Left lobe of liver (tissue), 2 donors: ENCODE results near the gene LGR4. TPM values are rescaled to one million over a fixed set of nuclear protein-coding genes. Genes with fewer than 3 reads are reported as not detected.
"Not testable (repeated sequence)": the region's sequence is repeated elsewhere in the genome, so short reads cannot be mapped to it uniquely, and the experiment has no call there.

Source experiments
- ATAC-seq: fragments of 200-7000 bp; cut with Tn5 transposase; one replicate; pipeline ENCODE4 v1.9.1; 2020; ENCODE audit warnings: mild to moderate bottlenecking, moderate library complexity
- DNase-seq: peaks from one replicate; pipeline ENCODE4 v3.0.0-alpha.2; 2020; ENCODE audit warnings: low spot score
- total RNA-seq: library from RNA; stranded (reverse); gene quantifications from one replicate; pipeline ENCODE4 v1.2.1, GENCODE V29; 2021
- donor health status: DM: no; HTN: no; CAD: no; lungs with moderate emphysema.
- donor health status: DM: no; HTN: yes; CAD: no.

Gene LGR4, protein sequence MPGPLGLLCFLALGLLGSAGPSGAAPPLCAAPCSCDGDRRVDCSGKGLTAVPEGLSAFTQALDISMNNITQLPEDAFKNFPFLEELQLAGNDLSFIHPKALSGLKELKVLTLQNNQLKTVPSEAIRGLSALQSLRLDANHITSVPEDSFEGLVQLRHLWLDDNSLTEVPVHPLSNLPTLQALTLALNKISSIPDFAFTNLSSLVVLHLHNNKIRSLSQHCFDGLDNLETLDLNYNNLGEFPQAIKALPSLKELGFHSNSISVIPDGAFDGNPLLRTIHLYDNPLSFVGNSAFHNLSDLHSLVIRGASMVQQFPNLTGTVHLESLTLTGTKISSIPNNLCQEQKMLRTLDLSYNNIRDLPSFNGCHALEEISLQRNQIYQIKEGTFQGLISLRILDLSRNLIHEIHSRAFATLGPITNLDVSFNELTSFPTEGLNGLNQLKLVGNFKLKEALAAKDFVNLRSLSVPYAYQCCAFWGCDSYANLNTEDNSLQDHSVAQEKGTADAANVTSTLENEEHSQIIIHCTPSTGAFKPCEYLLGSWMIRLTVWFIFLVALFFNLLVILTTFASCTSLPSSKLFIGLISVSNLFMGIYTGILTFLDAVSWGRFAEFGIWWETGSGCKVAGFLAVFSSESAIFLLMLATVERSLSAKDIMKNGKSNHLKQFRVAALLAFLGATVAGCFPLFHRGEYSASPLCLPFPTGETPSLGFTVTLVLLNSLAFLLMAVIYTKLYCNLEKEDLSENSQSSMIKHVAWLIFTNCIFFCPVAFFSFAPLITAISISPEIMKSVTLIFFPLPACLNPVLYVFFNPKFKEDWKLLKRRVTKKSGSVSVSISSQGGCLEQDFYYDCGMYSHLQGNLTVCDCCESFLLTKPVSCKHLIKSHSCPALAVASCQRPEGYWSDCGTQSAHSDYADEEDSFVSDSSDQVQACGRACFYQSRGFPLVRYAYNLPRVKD
- total RNA-seq: 50.8 TPM

DNA sequence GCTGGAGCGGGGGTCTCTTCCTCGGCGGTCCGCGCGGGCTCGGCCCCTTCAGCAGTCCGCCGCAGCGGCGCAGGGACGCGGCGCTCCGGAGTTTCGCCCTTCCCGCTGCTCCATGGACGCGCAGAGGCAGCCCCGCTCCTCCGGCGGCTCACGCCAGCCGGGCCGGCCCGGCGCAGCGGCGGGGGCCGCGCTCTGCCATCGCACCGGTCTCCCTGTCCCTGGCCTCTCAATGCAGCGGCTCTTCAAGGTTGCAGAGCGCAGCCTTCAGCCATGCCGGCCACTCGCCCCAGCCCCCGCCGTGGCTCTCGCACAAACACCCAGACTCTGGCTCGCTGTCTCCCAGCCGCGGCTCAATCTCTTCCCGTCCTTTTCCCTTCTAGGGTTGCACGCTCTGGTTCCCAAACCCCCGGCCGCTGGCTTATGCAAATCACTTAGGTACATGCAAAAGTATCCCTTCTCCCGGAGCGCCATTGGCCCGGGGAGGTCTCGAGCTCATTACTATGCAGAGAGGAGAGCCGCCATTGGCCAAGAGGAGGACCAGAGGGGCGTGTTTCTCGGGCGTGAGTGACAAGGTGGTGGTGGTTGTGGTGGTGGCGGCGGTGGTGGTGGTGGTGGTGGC lies at the start of gene LGR4:
Gene LGR4, minus strand, starts transcription at position 393 of the 619 bp plus-strand sequence. CDS start 488 bp downstream, outside the sequence.
- ATAC-seq (peak; percentile 84), DNase-seq (peak; percentile 98)

DNA sequence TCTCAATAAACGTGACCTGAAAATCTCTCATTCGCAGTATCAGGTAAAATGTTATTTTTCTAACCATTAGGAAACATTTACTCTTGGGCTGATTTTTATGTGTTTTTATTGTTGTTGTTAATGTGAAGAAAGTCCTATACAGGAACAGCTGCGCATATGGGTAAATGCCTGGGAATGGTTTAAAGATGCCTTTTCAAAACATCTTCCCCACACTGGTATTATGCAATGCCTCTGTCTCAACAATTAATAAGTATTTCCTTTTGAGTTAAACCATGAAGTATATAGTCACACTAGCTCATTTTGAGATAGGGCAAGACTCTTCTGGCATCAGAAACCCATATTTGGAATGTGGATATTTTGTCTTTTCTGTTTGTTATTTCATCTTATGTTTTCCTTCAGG lies 47.6 kb upstream of the LGR4 start:
- DNase-seq (no peak), ATAC-seq (no peak)

DNA sequence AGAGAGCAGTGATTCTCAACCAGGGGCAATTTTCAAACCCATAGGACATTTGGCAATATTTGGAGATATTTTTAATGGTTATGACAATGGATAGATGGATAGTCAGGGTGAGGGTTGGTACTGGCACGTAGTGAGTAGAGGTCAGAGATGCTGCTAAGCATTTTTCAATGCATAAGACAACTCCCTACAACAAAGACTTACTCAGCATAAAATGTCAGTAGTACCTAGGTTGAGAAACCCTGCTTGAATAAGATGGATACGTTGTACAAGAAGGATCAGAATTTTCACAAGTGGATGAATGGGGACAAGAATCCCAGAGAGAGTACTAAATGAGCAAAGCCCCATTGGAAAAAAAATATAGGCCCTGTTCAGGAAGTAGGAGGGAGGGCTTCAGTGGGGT lies 45.9 kb upstream of the LGR4 start:
- no peak for ATAC-seq
- no peak for DNase-seq

DNA sequence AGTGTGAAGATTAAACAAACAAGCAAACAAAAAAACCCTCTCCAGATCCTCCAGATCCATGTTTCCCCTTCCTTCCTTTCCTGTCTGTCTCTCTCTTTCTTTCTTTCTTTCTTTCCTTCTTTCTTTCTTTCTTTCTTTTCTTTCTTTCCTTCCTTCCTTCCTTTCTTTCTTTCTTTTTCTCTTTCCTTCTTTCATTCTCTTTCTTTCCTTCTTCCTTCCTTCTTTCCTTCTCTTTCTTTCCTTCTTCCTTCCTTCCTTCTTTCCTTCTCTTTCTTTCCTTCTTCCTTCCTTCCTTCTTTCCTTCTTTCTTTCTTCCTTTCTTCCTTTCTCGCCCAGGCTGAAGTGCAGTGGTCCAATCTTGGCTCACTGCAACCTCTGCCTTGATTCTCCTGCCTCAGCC lies 44.9 kb upstream of the LGR4 start:
- ATAC-seq: not testable (repeated sequence)

DNA sequence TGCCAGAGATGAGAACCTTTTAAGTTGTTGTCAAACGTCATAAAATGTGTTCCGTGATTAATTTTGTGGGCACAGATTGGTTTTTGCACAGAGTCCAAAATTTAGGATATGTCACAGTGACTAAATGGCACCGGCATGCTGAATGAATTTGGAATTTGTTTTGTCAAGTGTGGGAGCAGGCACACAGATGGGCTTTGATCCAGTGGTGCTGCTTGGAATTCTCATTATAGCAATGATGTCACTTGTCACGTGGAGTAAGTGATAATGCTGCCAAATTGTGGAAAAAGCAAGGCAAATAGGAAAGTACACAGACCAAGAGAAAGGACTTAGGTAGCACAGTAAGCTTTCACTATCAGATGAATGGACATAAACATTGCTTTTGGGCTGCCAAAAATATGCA lies 42.0 kb upstream of the LGR4 start:
- DNase-seq (peak; percentile 64), ATAC-seq (peak; percentile 81)

More for the DNA sequence above, 44.9 kb upstream of the LGR4 start:
- not testable (repeated sequence) for DNase-seq

DNA sequence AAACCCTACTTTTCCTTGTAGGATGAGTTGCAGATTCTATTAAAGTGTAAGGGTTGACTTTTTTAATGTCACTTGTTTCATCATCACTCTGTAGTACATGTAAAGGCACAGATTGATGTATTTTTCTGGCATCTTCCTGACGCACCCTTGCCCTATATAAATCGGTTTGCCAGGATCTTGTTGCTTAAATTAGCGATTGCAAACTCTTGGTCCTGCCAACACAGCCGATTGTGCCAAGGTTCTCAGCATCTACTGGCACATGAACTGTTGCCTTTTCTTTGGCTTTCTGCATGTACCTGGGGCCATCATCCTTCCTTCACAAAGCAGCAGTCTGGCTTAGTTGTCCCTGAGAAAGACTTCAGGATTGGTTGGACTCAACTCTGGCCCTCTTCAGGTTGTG lies 41.5 kb upstream of the LGR4 start:
- DNase-seq (peak; percentile 79), ATAC-seq (peak; percentile 89)

DNA sequence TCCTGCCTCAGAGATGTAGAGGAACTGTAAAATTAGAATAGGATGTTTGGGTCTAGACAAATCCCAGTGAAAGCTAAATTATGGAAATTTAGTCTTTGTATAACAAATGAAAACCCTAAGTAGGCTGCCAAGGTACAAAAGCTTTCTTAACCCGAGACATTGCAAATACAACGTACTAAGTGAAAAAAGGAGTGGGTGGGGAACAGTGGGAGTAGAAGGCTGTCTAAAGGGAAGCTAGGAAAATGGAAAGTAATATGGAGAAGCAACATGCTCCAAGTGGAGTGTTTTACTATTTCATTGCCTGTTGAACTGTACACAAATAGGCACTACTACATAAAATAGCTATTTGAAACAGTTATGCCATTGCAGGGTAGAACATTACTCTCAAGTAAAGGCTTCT lies 40.8 kb upstream of the LGR4 start:
- ATAC-seq: no peak
- DNase-seq: no peak

DNA sequence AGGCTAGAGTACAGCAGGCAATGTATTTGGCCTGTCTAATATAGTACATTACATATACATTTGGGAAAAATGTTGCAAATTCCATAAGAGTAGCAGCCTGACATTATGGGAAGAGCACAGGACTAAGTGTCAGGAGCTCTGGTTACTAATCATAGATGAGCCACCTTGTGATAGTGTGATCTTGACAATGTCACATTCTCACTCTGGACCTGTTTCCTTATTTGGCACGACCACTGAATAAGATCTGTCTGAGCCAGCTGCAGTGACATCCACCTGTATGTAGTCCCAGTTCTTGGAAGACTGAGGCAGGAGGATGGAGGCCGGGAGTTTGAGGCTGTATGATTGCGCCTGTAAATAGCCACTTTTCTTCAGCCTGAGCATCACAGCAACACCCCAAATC lies 39.6 kb upstream of the LGR4 start:
- no peak for DNase-seq
- ATAC-seq: no peak

DNA sequence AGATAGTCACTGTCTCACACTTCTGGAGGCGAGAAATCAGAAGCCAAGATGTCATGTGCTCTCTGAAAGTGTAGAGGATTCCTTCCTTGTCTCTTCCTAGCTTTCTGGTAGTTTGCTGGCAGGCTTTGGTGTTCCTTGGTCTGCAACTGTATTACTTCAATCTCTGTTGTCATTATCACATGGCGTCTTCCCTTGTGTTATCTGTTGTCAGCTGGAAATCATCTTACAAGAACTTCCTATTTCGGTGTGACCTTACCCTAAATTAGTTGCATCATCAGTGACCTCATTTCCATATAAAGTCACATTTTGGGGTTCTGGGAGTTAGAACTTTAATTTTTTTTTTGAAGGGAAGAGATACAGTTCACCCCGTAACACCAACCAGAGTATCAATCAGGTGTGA lies 37.3 kb upstream of the LGR4 start:
- ATAC-seq (no peak), DNase-seq (no peak)

DNA sequence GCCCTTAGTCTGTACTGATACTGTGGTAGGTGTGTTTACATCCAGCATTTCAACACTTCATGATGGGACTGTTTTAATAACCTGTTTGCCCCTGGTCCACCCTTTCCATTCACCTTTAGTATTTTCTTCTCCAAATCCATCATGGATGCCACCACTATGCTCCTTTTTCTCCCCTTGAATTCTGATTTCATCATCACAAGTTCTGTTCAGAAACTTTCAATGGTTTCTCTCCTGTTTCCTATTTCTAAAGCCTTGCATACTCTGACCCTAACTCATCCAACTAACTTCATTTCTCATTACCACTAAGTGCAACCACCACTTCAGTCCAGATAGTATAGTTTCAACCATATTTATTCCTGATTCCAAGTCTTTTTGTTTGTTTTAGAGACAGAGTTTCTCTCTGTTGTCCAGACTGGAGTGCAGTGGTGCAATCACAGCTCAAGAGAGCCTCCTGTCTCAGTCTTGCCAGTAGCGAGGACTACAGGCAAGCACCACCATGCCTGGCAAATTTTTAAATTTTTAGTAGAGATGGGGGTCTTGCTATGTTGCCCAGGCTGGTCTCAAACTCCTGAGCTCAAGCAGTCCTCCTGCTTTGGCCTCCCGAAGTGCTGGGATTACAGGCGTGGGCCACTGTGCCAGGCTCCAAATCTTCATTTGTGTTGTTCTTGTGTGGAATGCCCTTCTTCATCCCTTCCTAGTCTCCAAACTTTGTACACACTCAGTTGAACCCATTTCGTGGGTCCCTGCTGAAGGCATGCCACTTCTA lies 35.1 kb upstream of the LGR4 start:
- no peak for ATAC-seq

DNA sequence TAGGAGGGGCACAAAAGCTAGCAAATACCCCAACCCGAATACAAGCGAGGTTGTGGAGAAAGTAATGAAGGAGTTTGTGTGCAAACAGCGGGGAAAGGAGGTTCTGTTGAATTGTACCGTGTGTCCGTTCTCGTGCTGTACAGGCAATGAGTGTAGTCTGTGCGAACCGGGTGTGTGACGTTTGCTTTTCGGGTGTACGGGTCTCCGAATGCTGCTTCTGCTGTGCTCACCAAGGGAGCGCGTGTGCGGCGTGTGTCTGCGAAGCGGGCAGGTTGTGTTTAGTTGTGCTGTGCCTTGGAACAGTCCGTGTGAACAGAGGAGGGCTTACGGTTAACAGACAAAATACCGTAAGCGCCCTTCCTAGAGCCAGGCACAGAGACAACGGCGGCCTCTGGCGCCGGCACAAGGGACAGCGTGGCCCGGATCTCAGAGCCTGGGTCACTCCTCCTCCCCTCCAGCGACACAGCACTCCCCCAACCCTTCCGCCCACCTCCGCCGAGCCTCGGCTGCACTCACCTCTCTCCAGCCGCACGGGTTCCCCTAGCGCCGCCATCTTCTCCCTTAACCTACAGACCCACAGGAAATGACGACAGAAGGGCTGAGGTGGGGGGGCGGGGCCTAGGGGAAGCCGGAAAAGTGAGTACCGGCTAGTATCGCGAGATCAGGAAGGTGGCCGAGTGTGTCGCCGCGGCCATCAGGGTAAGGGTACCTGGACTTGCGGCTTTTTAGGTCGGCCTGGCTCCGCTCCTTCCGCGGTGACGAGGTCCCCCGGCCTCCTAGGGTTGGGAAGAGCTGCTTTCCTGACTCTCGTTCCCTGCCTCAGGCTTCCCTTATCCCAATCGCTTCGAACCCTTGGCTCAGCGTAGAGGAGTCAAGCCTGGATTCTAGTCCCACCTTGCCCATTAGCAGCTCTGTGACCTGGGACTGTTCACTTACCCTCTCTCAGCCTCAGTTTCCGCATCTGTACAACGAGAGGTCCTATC lies 33.9 kb upstream of the LGR4 start, which contains the start of gene LIN7C:
Gene LIN7C, minus strand, starts transcription at position 570 of the 983 bp plus-strand sequence. Its CDS starts 17 bp downstream, at position 553.
- peak; percentile 96 for DNase-seq
- peak; percentile 97 for ATAC-seq

More for the DNA sequence above, 35.1 kb upstream of the LGR4 start:
- DNase-seq: no peak

DNA sequence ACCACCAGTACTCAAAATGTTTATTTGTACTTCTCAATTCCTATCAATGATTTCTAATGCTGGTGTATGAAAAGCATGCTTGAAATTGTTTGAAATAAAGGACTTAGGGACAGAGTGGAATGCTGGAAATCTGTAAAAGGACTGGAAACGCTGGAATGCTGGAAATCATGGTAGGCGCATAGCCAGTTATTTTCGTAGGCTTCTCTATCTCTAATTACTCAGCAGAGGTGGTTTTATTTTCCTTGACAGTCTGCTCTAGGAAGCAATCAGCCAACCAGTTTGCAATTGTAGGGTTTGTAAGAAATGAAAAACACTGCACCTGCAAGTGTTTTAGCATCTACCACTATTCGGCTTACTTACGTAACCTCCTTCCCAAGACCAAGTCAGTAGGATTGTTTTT lies 33.2 kb upstream of the LGR4 start:
- ATAC-seq: peak; percentile 17

DNA sequence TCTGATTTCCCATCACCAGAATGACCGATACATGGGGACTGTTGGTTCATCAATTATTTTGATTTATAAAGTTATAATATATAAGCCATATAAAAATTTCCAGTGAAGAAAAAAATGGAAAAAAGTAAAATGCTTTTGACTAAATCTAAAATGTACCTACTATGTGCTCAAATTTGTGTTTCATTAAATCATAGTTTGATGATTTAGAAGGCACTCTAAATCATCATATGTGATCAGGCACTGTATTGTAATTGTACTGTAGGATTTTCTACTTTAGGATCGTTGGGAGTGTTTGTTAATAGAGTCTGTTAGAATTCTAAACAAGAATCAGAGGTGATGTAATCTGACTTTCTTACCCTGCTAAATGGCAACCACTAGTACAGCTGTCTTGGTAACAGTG lies 31.6 kb upstream of the LGR4 start:
- no peak for DNase-seq
- ATAC-seq: no peak

More for the DNA sequence above, 33.2 kb upstream of the LGR4 start:
- DNase-seq: no peak

DNA sequence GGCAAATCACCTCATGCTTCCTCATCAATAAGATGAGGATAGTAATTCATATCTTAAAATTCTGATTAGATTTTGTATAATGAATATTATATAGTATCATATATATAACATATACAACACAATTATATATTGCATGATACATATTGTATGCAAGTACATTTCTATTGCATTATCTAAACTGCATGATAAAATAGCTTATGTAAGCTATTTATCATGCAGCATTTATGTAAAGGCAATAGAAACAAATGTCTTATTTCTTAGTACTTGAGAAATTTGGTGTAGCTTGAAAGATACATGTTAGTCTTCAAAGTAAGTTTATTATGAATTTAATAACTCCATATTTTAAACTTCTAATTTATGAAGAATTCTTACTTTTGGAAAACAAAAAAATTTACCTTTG lies 28.5 kb upstream of the LGR4 start:
- DNase-seq: no peak
- ATAC-seq: no peak

DNA sequence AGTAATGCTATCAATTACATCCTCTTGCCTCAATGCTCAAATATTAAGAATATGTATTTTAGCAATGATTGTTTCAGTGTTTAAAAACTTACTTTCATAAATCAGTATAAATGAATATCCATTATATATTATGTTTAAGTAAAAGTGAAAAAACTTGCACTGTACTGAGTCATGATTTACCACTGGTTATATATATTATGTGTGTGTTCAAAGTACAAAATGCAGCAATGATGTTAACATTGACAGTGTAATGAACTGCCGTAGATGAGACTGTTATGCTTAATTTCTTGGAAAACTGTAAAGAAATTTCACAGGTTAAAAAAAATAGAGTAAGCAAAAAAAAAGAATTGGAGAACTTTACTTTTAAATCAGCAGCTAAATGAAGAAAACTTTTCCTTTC lies 25.3 kb upstream of the LGR4 start:
- ATAC-seq: no peak
- DNase-seq: no peak

DNA sequence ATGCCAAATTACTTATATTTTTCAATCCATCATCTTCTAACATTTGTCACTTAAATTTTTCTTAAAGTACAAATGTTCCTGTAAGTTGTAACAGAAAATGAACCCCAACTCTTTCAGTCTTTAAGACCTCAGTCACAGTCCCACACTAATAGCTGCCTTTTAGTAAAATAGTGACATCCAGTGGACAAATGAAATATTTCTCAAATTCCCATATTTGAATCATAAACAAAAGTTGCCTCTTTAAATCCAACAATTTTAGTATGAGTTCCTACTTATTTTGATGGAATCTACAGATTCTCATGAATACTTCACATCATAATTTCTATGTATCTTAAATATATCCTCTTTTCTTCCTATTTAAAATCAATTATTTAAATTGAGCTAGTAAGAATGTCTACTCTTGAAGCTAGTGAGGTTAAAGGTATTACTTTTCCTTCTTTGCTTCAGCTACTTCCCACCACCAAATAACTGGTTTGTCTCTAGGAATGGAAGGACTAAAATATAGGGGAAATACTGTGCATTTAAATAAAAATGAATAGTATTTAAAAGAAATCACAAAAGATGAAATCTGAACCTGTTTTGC lies 24.8 kb upstream of the LGR4 start:
- ATAC-seq: peak; percentile 75

DNA sequence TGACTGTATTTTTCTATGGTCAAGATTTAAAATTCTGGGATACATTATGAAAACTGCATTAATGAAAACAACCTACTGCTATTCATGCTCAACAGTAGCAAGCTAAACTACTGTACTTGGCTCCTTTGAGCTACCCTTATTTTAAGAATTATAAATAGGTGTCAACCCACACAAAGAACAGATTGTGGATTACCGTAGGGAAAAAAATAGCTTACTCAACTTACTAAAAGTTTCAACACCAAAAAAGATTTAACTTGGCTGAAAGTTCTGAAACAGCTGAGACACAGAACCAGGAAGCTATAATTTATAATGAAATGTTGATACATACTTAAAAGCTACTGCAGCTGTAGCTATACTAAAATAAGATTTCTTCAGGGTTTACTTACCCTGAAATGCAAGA lies 23.9 kb upstream of the LGR4 start:
- DNase-seq (no peak), ATAC-seq (peak; percentile 29)

More for the DNA sequence above, 24.8 kb upstream of the LGR4 start:
- DNase-seq: no peak

DNA sequence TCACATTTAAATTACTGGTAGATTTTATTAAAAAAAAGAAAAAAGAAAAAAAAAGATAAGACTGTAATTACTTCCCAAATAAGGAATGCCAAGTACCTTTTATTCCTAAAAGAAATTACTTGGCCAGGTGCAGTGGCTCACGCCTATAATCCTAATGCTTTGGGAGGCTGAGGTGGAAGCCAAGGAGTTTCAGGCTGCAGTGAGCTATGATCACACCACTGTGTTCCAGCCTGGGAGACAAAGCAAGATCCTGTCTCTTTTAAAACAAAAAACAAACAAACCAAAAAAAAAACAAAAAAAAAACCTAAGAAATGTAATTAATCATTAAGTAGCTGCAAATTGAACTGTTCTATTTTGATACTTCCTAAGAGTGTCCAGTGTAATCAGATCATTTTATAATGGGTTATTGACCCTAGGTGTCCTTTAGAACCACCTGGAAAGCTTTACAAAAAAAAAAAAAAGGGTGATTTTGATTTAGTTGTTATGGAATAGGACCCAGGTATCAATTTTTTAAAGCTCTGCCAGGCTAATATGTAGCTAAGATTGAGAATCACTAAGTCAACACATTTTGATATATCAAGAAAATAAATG lies 23.2 kb upstream of the LGR4 start:
- no peak for DNase-seq
- ATAC-seq: peak; percentile 62
